GM10248 (cell line): ENCODE data around the gene ABR.

ENCODE experiments used
- CTCF ChIA-PET: fragments of 300-600 bp; sonication (Branson Sonifier 250); formaldehyde crosslinking; extraction: SDS; loops from one replicate; lab custom pipeline; 2021; ENCODE audit warnings: antibody characterized with exemption; lab: Yijun Ruan, JAX
- POLR2A ChIA-PET: fragments of 350-650 bp; sonication (Branson Sonifier 250); formaldehyde crosslinking; extraction: SDS; loops from one replicate; lab custom pipeline; 2020; ENCODE audit warnings: antibody characterized with exemption; lab: Yijun Ruan, JAX
- DNase-seq: peaks from one replicate; pipeline ENCODE4 v3.0.0; 2012; ENCODE audit errors: extremely low spot score
- TF ChIP-seq, protein P1 (sequence below): IDR thresholded peaks from 2 replicates; pipeline ENCODE4 v1.5.1; 2012; ENCODE audit warnings: mild to moderate bottlenecking, low read depth; ENCODE audit errors: extremely low read depth, missing control alignments, control extremely low read depth

Gene ABR

DNA sequence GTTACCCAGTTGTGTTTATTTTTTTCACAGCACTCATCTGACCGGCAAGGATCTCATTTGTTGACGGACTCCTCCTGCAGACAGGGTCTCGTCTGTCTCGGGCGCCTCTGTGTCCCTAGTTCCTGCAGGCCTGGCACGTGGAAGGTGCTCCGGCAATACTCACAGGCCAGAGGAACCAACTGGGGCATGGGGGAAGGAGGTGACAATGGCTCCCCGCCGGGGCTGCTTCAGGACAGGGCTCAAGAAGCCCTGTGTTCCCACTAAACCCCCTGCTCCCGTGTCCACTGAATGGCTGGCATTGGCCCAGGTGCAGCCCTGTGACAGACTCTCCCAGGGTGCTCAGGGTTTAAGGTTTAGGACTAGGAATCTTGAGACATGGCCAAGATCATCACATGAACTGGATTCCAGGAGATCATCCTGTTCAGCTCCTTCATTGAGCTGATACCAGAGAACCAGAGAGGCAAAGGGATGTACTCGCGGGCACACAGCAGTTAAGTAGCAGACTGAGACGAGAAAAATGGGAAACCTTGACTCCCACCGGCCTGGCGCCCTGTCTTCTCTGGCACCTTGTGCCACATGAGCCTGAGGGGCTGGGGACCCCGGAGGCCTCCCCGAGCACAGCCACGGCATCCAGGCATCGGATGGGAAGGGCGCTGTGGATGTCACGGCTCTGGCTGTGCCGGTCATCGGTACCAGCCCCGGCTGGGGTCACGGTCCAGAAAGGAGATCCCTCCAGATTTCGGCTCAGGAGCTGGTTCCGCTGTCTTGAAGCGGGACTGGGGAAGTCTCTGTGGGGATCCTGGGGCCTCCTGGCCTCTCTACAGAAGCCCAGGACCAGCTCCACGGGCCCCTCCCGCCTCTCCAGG is 153.8 kb downstream of the ABR start:
- TF ChIP-seq, protein P1, sequence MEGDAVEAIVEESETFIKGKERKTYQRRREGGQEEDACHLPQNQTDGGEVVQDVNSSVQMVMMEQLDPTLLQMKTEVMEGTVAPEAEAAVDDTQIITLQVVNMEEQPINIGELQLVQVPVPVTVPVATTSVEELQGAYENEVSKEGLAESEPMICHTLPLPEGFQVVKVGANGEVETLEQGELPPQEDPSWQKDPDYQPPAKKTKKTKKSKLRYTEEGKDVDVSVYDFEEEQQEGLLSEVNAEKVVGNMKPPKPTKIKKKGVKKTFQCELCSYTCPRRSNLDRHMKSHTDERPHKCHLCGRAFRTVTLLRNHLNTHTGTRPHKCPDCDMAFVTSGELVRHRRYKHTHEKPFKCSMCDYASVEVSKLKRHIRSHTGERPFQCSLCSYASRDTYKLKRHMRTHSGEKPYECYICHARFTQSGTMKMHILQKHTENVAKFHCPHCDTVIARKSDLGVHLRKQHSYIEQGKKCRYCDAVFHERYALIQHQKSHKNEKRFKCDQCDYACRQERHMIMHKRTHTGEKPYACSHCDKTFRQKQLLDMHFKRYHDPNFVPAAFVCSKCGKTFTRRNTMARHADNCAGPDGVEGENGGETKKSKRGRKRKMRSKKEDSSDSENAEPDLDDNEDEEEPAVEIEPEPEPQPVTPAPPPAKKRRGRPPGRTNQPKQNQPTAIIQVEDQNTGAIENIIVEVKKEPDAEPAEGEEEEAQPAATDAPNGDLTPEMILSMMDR: no peak
- ChIA-PET CTCF (interaction anchor here (2.2 kb wide), 1 partner anchor 30 kb away, joined by 11 read pairs; no protein-coding TSS in a partner anchor), POLR2A (no interaction called here)
- no peak for DNase-seq

DNA sequence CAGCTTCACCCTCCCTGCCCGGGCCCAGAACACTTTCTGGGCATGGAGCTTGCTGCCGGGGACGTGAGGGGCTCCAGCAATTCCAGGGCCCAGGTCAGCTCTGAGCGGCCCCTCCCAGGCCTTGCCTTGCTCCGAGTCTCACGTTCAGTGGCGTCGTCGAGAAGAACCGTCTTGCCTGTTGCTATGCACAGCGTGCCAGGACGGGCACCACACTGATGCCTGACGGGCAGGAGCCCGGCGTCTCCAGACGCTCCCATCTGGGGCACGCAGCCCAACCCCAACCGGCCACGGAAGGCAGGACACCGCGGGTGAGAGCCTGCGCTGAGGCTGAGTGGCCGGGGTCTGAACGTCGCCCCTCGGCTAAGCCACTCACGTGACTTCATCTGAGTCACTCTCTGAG is 155.7 kb downstream of the ABR start:
- TF ChIP-seq, protein P1: no peak
- POLR2A ChIA-PET: no interaction called here
- CTCF ChIA-PET: no interaction called here
- DNase-seq: no peak

DNA sequence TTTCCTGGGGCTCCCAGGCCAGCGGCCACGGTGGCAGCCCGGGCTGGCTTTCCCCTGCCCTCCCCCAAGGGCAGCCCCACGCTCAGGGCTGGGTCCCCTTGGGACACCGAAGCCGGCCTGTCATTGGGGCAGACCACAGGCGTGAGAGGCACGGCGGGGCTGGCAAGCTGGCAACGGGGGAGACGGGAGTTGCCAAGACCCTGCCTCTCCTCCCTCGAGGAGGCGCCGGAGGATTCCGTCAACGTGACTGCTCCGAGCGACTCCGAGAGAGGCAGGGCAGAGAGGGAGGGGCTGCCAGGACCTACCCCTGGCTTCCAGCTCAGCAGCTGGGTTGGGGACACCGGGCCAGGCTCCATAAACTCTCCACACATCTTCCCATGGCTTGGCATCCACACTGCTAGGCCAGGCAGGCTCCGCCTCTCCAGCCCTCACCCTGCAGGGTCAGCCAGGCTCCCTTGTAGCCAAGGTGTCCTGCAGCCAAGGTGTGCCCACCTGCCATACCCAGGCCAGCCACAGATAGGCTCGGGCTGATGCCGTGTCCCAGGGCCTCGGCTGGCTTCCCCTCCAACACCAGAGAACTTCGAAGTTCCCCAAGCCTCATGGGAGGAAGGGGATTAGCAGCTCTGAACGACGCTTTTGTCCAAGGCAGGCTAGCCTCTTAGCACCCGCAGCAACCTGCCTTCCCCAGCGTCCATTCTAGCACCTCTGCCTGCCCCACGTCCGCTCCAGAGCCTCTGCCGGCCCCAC is 157.3 kb downstream of the ABR start:
- DNase-seq: no peak
- ChIA-PET CTCF (interaction anchor here (0.8 kb wide), 1 partner anchor 23 kb away, joined by 3 read pairs; no protein-coding TSS in a partner anchor), POLR2A (no interaction called here)
- TF ChIP-seq, protein P1: no peak

DNA sequence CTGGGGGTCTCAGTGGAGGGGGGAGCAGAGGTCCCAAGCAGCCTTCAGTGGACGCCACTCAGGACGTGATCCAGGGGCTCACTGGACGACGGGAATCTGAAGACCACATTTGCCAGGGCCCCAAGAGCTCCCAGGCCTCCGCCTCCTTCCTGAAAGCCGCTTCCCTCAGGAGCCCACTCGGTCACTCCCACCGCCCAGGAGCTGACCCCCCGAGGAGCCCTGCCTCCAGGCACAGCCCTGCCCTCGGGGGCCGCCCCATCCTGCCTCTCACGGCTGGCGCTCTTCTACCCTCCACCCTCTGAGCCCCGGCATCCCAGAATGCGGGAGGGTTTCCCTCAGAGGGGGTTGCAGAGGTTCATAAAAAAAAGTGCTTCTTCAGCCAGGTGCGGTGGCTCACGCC is 158.6 kb downstream of the ABR start:
- POLR2A ChIA-PET: no interaction called here

DNA sequence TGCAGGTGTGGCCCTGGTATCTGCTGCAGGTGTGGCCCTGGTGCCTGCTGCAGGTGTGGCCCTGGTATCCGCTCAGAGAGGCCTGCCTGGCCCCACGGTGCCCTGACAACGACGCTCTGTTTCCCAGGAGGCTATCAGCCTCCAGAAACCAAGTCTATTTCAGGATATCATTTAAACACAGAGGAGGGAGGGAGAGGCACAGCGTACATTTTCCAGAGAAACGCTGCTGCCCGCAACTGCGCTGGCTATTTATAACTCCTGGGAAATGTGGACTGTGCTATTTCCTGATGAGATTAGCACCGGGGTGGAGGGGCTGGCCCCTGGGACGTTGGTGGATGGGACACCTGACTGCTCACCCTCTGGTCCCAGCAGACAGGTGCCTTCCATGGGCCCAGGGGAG is 160.3 kb downstream of the ABR start:
- POLR2A ChIA-PET: no interaction called here
- CTCF ChIA-PET: no interaction called here
- TF ChIP-seq, protein P1: no peak
- no peak for DNase-seq

More for the DNA sequence above, 158.6 kb downstream of the ABR start:
- CTCF ChIA-PET: no interaction called here
- no peak for DNase-seq
- TF ChIP-seq, protein P1: no peak

DNA sequence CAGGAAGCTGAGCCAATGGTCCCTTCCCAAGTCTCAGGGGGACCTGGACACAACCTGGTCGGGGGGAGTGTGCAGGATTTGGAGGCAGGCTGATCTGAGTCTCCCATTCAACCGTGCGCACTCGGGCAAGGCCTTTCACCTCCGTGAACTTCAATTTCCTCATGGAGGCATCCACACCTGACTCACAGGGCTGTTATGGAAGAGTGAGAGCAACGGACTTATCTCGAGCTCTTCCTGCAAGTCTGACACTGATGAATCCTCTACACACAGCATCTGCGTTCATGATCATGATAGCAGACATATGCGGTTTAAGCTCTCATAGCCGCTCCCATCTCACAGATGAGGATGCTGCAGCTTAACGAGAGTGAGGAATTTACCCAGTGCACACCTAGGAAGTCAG is 161.2 kb downstream of the ABR start:
- POLR2A ChIA-PET: no interaction called here
- TF ChIP-seq, protein P1: no peak
- DNase-seq: no peak
- CTCF ChIA-PET: no interaction called here
